Cerebellar cortex (tissue), 1 donor: Measurements from ENCODE around the gene ZBTB40.

ENCODE experiments used
- DNase-seq: peaks from one replicate; pipeline ENCODE4 v3.0.0-alpha.2; 2015; ENCODE audit warnings: low spot score

The ZBTB40 gene

GRCh38 chr1:22556391-22557104, 104.9 kb downstream of the ZBTB40 start:
- DNase-seq, result no peak

GRCh38 chr1:22557341-22557950, 105.8 kb downstream of the ZBTB40 start:
- DNase-seq, result no peak

GRCh38 chr1:22562584-22563583, 111.2 kb downstream of the ZBTB40 start, which contains the start of gene EPHA8:
TSS of gene EPHA8 (plus strand) at chr1:22563489. CDS start at chr1:22563636, 147 bp downstream.
- no peak for DNase-seq

- no peak for DNase-seq
Observed at GRCh38 chr1:22563671-22564602, 112.3 kb downstream of the ZBTB40 start.

- DNase-seq, result no peak
Observed at GRCh38 chr1:22566161-22566560, 114.5 kb downstream of the ZBTB40 start.

GRCh38 chr1:22567197-22567596, 115.5 kb downstream of the ZBTB40 start:
- DNase-seq, result no peak

GRCh38 chr1:22567994-22568393, 116.3 kb downstream of the ZBTB40 start:
- no peak for DNase-seq

GRCh38 chr1:22569269-22569668, 117.6 kb downstream of the ZBTB40 start:
- DNase-seq, result no peak

GRCh38 chr1:22570140-22570909, 118.7 kb downstream of the ZBTB40 start:
- no peak for DNase-seq

- no peak for DNase-seq
Observed at GRCh38 chr1:22572818-22573217, 121.2 kb downstream of the ZBTB40 start.

- no peak for DNase-seq
Observed at GRCh38 chr1:22573237-22573636, 121.6 kb downstream of the ZBTB40 start.

GRCh38 chr1:22575532-22576149, 124.0 kb downstream of the ZBTB40 start:
- DNase-seq, result no peak

GRCh38 chr1:22576150-22576544, 124.5 kb downstream of the ZBTB40 start:
- DNase-seq, result no peak

GRCh38 chr1:22576617-22577016, 125.0 kb downstream of the ZBTB40 start:
- no peak for DNase-seq

- DNase-seq, result no peak
Observed at GRCh38 chr1:22578732-22579361, 127.2 kb downstream of the ZBTB40 start.

- DNase-seq, result peak; percentile 28
Observed at GRCh38 chr1:22579541-22580155, 128.0 kb downstream of the ZBTB40 start.
